WTC11 (cell line): ENCODE measurements around the gene CCT3.

Source experiments
- ESRRA ChIP-seq: sonication (generic); formaldehyde crosslinking; IDR thresholded peaks from 2 replicates; pipeline ENCODE4 v1.8.1; 2022; ENCODE audit warnings: mild to moderate bottlenecking, missing genetic modification reagents, borderline replicate concordance
- FOXK1 ChIP-seq: sonication (generic); formaldehyde crosslinking; IDR thresholded peaks from 2 replicates; pipeline ENCODE4 v1.8.0; 2022; ENCODE audit warnings: mild to moderate bottlenecking, moderate library complexity, missing genetic modification reagents
- SP1 ChIP-seq: sonication (generic); formaldehyde crosslinking; conservative IDR thresholded peaks from 2 replicates; pipeline ENCODE4 v1.8.1; 2022; ENCODE audit warnings: missing genetic modification reagents
- ZNF121 ChIP-seq: sonication (generic); formaldehyde crosslinking; IDR thresholded peaks from 2 replicates; pipeline ENCODE4 v1.8.0; 2023; ENCODE audit warnings: missing genetic modification reagents
- TF ChIP-seq, protein P1 (sequence below): fragments of 200-600 bp; IDR thresholded peaks from 2 replicates; pipeline ENCODE4 v1.8.0; 2022; ENCODE audit warnings: antibody characterized with exemption
- TF ChIP-seq, protein P2 (sequence below): sonication (generic); formaldehyde crosslinking; IDR thresholded peaks from 2 replicates; pipeline ENCODE4 v1.8.0; 2022; ENCODE audit warnings: mild to moderate bottlenecking, missing genetic modification reagents

DNA sequence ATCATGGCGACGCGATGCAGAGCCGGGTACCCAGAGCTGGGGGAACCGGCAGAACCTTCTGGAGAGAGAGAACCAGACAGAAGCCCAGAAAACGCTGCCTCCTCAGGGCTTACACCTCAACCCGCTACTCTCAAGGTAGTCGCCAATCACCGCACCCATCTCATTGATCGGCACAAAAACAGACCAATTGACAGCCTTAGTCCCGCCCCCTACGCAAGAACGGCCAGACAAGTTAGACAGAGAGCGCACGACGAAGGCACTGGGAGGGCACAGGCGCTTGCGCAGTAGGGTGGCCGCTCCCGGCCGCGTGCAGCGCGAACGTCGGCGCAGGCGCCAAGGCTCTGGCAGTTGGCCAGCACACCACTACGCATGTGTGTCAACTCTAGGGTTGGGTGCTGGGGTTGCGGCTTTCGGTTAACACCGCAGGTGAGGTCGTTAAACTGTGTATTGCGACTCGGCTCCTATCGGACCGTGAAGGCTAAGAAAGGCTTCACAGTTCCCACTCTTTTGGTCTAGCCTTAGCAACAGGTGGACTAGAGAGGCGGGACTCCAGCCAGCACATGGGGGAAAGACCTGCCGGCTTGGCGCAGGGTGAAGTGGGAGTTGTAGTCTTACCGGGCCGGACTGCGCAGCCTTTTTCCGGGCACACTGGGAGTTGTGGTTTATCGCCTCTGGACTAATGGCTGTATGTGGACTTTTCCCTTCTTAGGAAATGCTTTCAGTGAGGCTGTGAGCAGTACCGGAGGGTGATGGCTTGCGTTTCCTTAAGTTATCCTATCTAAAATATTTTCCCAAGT lies at the start of gene CCT3, which contains the start of gene TSACC:
- TF ChIP-seq ESRRA, result no peak
- TF ChIP-seq SP1 (CRISPR knock-in tag), result peak; percentile 74
- TF ChIP-seq FOXK1, result peak; percentile 33; the same call in 1 of the 2 replicates
- TF ChIP-seq, protein P1, sequence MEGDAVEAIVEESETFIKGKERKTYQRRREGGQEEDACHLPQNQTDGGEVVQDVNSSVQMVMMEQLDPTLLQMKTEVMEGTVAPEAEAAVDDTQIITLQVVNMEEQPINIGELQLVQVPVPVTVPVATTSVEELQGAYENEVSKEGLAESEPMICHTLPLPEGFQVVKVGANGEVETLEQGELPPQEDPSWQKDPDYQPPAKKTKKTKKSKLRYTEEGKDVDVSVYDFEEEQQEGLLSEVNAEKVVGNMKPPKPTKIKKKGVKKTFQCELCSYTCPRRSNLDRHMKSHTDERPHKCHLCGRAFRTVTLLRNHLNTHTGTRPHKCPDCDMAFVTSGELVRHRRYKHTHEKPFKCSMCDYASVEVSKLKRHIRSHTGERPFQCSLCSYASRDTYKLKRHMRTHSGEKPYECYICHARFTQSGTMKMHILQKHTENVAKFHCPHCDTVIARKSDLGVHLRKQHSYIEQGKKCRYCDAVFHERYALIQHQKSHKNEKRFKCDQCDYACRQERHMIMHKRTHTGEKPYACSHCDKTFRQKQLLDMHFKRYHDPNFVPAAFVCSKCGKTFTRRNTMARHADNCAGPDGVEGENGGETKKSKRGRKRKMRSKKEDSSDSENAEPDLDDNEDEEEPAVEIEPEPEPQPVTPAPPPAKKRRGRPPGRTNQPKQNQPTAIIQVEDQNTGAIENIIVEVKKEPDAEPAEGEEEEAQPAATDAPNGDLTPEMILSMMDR, result no peak
- TF ChIP-seq ZNF121 (CRISPR knock-in tag), result no peak
- TF ChIP-seq, protein P2, sequence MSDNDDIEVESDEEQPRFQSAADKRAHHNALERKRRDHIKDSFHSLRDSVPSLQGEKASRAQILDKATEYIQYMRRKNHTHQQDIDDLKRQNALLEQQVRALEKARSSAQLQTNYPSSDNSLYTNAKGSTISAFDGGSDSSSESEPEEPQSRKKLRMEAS (CRISPR knock-in tag), result peak; percentile 99
